Measurements from ENCODE around the gene SMIM8.

DNA sequence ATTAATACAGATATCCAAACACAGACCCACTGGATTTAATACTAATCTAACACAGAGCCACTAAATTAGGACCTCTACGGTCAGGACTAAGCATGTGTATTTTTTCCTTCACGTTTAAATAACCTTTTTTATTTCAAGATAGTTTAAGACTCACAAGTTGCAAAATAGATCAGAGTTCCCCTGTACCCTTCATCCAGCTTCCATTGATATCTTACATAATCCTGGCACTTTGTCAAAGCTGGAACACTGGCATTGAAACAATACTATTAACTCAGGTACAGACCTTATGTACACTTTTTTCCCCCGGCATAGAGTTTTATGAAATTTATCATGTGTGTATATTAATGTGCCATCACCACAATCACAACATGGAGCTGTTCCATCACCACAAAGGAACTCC, 24.3 kb downstream of the SMIM8 start:
- TF ChIP-seq, protein P1, sequence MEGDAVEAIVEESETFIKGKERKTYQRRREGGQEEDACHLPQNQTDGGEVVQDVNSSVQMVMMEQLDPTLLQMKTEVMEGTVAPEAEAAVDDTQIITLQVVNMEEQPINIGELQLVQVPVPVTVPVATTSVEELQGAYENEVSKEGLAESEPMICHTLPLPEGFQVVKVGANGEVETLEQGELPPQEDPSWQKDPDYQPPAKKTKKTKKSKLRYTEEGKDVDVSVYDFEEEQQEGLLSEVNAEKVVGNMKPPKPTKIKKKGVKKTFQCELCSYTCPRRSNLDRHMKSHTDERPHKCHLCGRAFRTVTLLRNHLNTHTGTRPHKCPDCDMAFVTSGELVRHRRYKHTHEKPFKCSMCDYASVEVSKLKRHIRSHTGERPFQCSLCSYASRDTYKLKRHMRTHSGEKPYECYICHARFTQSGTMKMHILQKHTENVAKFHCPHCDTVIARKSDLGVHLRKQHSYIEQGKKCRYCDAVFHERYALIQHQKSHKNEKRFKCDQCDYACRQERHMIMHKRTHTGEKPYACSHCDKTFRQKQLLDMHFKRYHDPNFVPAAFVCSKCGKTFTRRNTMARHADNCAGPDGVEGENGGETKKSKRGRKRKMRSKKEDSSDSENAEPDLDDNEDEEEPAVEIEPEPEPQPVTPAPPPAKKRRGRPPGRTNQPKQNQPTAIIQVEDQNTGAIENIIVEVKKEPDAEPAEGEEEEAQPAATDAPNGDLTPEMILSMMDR (IDR thresholded peaks at IDR 0.05; ENCODE audit: low read length) = no peak
- no peak for TF ChIP-seq EZH2 (optimal IDR thresholded peaks at IDR 0.05; ENCODE audit: low read depth, low read length)
- TF ChIP-seq EZH2phosphoT487 (IDR thresholded peaks at IDR 0.05; ENCODE audit: low read length) = no peak
